ENCODE results near the gene ZNF740.

The ZNF740 gene

DNA sequence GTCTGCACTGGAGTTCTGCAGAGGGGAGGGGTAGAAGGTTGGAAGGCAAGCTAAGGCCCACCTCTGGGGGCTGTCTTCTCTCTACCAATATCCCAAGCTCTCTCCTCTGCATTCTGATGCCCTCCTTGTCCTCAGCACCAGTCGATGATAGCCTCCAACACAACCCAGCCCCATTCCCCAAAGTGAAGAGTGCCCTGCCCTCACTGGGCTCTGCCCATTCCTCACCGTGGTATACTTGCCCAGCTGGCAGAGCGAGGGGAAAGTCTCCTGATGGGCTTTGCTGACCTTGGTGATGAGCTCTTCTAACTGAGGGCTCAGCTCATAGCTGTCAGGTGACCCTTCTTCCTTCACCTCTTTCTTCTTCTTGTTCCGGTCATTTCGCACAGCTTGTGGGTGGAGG is 33.7 kb downstream of the ZNF740 start:
- no peak for DNase-seq (ENCODE audit: low read depth)

DNA sequence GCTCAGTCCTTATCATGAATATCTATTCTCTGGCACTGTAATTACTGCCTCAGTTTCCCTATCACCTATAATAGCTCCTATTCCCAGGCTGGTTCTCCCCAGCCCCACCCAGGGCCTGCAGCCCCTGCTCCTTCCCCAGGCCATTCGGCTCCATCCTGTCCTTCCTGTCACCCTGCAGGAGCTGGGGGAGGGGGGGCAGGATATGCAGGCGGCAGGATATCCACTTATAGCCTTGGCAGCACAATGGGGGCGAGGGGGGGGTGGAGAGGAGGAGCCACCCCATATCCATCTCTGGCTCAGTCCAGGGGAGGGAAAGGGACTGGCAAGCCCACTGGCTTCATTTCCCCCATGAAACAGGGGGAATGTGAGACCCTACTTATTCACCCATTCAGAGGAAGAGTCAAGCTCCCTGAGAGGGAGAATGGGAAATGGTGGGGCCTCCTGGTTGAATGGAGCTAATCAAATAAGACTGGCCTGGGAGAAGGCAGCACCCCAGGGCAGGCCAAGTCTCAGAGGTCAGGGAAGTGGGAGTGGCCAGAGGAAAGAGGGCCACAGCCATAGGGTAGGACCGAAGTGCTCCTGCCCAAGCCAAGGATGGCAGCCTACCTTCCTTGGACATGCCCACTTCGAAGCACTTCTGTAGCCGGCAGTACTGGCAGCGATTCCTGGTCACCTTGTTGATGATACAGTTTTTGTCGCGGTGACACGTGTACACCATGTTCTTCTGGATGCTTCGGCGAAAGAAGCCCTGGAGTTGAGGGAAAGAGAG is 34.3 kb downstream of the ZNF740 start:
- DNase-seq (ENCODE audit: low read depth), result no peak

DNA sequence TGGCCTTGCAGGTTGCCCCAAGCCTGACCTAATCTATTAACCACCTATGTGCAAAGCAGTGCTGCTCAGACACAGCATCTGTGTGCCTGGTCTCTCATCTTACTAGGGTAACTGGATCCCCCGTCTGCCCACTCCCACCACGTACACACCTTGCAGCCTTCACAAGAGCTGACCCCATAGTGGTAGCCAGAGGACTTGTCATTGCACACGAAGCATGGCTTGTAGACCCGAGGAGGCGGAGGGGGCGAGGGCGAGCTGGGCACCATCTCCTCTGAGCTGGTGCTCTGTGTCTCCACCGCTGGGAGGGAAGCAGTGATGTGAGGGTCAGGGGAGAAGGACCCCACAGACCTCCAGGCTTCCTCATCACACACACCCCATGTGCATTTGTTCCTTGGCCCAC is 35.0 kb downstream of the ZNF740 start:
- DNase-seq (ENCODE audit: low read depth), result no peak

DNA sequence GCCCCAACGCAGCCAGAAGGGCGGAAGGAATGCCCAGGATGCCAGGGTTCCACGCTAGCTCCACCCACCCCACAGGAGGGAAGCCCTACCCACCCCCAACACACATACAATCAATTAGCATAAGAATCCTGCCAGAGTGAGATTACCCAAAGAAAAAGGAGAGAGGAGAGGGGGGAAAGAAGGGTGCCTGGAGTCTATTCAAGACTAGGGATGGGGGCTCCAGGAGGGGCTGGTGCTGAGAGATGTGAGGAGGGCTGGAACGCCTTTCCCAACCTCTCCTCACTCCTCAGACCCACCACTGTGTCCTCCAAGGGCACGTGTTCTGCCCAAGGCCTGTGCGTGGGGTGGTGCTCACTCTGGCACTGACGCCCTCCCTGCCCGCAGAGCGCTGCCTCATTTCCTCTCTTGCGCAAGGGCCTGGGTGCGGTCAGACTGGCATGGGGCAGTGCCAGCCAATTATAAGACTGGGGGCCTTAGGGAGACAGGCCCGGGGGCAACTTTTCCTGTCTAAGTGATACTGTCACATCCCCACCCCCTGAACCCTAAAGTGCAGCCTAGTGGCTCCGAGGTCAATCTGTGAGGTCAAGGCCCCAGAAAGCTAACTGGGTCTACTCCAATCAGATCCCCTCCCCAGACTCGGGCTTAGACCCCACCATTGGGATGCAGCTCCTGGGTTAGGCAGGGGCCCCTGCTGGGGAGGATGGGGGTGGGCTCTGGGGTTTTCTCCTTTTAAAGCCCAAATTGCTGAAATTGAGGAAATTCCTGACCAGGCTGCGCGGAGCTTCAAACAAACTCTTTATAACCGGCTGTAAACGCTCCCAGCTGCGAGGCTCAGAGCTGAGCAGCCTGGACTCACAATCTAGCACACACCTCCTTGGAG is 36.8 kb downstream of the ZNF740 start:
- no peak for DNase-seq (ENCODE audit: low read depth)

DNA sequence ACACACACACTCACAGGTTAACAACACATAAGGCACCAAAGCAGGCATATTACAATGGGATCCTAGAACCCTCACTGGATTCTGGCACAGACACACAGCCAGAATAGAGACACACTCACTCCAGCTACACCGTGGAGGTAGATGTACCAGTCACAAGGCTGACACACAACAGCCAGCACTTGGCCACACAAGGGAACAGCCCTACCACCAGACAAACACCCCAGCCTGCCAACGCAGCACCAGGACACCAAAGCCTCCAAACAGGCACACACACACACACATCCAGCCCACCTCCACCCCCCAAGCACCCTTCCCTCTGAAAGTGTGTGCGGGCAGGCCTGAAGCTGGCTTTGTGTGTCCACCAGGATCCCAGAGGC is 37.4 kb downstream of the ZNF740 start:
- no peak for DNase-seq (ENCODE audit: low read depth)

DNA sequence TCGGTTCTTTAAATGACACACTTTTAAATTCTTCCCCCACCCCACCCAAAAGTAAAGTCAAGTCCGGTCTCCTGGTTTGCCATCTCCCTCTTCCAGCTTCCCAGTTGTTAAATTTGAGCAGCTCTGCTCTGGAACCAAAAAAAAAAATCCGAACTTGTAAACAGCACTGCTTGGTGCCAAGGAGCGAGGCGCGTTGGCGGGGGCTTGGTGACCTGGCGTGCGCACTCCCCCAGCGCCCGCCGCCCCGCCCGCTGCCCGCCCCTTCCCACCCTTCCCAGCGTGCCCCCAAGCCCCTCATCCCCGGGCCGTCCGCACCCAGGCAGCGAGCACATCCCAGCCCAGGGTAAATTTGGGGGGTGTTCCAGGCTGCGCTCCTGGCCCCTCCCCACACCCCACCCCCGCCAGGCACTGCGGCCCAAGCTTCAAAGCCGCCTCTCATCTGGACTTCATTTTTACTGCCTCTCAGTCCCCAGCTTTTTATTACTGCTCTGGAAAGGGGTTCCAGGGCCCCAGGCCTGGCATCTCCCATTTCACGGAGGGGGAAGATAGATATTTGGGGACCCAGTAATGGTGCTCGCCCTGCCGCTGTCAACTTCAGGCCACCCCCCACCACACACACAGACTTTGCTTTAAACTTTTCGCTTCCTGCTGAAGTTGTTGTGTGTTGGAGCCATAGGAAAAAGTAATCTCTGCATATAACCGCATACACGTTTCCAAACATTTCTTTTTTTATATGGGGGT is 38.2 kb downstream of the ZNF740 start:
- DNase-seq (ENCODE audit: low read depth), result no peak

DNA sequence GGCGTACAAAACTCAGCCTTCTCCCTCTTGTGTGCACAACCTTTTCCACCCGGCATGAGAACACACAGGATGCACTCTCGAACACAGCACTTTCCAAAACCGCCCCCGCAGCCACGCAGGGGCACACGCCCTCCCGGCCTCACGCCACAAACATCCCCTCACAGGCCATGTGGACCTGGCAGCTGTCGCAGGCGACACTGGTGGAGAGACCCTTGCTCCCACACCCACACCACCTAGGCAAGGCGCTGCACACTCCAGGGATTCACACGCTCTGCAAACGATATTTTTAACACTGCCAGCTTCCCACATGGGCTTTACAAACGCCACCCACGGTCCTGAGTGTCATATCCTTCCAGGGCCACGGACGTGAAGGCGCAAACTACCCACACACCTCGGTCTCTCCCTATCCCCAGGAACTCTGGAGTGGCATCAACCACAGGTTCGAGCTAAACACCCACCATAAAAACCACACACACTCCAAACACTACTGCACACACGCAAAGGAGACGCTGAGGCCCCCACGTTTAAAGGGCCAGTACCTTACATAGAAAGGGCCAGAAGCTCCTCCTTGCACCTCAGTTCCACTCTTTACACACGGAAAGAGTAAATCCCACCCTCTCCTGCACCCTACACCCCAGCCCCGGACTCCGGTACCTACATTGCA is 38.9 kb downstream of the ZNF740 start:
- peak; percentile 64 for DNase-seq (ENCODE audit: low read depth)

DNA sequence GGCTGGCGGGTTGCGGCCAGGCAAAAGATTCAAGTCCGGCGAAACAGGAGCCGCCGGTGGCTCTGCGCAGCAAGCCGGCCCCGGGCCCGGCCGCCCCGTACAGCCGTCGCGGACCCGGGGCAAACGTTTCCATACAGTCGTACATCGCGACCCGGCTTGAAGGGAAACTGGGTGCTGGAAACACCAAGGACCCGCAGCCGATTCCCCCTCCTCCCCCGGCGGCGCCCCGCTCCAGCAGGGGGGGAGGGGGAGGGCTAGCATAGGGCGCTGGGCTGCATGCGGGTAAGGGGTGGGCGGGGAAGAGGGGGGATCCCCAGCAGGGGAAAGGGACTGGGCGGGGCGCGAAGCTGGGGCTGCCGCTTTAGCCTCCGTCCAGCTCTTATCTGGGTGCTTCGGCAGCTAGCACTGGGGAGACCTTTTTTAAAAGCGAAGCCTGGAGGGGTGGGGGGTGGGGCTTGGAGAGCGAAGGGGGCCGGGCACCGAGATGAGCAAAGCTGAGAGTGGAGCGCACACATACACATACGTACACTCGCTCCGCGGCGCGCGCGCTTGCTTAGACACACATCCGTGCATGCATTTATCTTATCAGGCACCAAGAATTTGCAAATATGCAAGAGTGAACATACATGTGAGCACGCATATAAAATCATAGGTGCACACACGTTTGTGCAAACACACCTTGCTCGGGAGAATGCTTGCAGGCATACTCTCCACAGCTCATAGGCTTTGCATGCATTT is 39.6 kb downstream of the ZNF740 start:
- peak; percentile 63 for DNase-seq (ENCODE audit: low read depth)

DNA sequence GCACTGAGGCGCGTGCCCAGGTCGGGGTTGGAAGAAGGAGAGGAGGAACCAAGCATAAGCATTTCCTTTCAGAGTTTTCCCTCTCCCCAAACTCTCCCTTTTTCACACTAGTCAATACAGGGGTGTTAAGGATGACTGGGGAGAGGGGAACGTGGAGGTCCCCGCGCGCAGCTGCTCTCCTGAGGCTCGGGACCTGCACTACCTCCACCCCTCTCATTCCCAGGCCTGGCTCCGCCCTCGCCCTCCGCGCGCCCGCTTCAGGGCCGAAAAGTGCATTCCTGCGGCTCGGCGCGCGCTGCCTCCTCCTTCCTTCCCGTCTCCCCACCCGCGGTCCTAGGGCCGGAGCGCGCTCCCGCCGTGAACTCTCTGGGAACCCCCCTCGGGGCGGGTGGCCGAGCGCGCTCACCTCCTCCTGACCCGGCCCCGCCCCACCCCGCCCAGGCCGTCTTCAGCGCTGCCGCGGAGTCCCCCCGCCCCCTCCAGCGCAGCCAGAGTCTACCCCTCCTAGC is 40.2 kb downstream of the ZNF740 start:
- peak; percentile 74 for DNase-seq (ENCODE audit: low read depth)

DNA sequence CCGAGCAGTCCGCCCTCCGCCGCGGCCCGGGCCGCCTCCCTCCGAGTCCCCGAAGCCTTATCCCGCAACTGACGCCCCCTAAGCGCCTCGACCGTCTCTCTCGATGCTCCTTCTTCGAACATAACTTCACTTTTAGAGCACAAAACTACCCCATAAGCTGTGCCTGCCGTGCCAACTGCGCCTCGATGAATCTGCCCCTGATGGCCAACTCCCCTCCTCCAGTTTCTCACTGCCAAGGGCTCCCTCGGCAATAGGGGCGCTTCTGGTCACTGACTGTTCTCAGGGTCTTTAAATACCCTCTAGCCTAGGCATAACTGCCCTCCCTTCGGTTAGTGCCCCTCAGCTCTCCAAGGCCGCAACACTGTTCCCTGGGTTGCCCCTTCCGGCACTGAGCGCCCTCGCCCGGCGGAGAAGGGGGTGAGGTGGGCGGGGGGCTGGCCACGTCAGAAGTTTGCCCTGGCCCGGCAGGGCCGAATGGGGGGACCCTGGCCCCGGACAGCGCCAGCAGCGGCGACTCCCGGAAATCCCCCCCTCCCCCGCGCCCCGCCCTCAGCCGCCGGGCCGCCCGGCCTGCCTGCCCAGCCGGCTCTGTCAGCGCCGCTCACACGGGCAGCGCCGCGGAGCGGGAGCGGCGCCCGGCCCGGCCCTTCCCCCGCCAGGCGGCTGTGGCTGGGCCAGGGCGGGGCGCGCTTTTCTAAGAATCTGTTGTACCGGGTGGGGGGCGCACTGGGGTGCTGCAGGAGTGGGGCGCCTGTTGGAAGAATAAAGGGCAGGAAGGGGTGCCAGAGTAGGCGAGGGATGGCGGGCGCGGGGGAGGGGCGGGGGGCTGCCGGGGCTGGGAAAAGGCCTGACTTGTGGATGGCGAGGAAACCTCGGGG is 40.9 kb downstream of the ZNF740 start:
- DNase-seq (ENCODE audit: low read depth), result peak; percentile 37

DNA sequence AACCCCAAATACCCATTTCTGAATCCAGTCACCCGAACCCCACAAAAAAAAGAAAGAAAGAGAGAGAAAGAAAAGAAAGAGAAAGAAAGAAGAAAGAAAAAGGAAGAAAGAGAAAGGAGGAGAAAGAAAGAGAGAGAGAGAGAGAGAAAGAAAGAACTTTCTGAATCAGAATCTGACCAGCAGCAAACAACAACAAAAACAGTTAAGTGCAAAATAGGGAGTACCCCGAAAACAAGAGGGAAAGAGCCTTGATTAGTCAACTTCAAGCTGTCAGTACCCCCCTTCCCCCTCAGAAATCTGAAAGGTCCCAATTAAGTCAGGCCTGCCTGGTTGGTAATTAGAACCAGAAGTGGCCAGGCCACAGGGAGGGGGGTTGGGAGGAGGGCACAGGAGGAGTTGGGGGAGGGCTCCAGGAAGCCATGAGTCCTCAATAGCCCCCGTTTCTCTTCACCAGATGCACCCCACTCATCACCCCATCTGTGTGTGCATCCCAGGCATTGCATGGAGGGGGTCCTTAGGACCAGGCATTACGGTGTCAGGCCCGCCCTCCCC is 41.7 kb downstream of the ZNF740 start:
- DNase-seq (ENCODE audit: low read depth), result no peak

DNA sequence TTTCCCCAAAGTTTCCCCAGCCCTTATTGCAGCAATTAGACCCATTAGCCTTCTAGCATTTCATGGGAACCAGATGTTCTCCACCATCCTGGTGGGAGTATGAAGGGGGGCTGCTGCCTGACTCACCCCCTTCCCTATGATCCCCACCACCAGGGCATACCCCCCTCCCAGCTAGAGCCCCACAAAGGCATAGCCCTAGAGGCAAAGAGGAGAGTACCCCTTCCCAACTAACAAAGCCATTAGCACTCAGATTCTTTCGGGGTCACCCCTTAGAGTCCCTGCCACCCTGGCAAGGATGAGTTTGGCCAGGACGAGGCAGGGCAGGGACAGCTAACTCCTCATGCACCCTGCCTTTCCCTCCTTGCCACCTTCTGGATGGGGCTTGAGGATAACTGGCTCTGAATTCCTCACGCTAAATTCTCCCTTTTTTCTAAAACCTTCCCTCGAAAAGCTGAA is 42.3 kb downstream of the ZNF740 start:
- DNase-seq (ENCODE audit: low read depth), result no peak

DNA sequence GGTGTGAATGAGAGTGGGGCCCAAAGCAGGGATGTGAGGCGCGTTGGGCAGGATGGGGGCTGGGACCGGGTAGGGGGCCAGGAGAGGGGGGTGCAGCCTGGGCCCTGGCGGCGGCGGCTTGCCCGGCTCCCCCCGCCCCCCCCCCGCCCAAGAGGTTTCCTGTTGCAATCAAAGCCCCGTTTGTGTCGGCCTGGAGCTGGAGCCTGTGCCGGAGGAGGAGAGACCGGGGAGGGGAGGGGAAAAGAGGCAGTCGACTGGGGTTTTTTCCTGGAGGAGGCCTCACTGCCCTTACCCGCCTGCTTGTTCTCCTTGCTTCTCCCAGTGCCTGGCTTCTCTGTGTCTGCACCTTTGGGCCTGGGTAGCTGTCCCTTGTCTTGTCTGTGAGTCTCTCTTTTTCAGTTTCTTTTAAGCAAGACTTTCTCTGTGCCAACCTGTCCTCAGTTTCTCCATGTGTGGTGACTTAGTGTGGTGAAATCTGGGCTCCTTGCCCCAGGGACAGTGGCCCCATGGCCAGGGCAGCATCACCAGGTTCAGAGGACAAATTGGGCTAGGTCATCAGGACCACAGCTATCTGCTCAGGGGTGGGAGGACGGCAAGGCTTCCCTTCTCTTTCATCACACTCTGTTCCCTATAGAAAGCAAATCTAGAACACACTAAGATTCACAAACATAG is 43.0 kb downstream of the ZNF740 start:
- DNase-seq (ENCODE audit: low read depth), result no peak

DNA sequence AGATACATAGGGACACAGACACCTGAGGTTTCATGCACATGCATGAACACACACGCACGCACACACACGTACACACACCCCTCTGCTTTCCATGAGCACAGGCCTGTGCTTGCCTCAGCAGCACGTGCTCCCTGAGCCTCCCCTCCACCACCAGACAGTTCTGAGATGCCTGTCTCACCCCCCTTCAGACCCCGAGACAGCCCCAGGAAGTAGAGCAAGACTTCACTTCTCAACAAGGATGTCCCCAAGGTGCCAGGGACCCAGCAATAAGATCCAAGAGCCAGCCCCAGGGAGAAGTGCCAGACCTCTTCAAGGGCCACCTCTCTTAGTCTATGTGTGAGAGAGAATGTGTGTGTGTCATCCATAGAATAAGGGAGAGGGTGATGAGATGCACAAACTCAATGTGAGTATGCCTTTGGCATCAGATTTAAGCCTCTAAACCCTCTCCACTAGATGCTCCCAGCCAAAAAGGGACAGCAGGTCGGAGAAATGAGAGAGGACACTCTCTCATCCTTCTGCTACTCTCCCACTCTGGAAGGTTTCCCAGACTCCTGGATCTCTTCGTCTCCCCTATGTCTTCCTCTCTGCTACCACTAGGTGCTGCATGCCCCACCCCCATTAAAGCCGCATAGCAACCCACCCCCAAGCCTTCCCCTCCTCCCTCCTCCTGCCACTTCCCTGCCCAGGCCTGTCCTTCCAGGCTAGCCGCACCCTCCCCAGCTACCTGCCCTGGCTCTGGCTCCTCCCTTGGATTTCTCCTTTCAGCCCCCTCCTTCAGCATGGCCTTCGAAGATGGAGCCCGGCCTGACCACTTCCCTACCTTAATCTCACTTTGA is 43.8 kb downstream of the ZNF740 start:
- no peak for DNase-seq (ENCODE audit: low read depth)

DNA sequence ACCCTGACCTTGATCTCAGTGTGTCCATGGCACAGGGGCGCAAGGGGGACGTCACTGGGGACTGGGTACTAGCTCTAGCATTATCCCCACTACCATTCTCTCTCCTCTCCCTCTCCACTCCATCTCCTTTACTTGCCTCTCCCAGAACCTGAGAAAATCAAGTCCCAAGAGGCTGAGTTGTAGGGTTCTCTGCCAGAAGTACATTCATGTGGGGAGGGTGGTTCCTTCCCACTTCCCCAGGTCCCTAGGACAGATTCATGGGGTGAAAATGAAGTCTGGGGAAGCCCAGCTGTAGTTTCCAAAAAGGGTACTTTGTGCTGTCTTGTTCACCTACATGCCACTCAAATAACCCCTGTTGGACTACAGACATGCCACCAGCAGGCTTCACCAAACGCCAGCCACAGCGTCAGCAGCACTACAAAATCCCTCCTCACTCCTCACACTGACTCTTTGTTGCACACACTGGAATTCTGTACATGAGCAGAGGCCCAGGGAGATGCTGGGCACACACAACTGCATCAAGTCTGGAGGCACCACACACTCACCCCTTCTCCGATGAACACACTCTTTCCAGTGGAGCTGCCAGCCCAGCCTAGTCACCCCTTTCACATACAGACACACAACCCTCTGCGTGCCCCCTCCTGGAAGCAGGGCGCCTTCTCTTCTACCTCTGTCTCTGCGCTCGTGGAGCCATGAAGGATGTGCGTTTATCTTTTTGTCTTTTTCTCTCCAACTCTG is 44.5 kb downstream of the ZNF740 start:
- no peak for DNase-seq (ENCODE audit: low read depth)

DNA sequence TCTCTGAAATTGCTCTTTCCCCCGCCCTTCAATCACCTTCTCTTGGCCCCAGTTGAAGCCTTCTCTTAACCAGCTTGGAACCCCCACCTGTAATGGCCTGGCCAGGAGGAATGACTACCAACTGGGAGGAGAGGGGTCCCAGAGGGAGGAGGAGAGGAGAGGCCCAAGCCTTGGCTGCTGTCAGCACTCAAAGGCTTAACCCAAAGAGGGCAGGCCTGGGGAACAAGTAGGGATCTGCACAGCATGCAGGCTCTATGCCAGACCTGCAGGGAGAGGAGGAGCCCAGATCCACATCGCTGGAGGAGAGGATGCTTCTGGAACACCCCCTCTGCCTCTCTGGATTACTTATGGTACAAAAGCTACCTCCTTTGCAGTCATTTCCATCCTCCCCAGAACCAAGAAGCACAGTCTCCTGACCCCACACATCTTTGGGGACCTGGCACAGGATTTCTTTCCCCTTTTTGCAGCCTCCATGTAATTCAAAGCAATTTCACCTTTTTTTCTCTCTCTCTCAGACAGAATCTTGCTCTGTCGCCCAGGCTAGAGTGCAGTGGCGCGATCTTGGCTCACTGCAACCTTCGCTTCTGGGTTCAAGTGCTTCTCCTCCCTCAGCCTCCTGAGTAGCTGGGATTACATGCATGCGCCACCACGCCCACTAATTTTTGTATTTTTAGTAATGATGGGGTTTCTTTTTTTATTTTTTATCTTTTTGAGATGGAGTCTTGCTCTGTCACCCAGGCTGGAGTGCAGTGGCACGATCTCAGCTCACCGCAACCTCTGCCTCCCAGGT is 45.3 kb downstream of the ZNF740 start:
- no peak for DNase-seq (ENCODE audit: low read depth)

DNA sequence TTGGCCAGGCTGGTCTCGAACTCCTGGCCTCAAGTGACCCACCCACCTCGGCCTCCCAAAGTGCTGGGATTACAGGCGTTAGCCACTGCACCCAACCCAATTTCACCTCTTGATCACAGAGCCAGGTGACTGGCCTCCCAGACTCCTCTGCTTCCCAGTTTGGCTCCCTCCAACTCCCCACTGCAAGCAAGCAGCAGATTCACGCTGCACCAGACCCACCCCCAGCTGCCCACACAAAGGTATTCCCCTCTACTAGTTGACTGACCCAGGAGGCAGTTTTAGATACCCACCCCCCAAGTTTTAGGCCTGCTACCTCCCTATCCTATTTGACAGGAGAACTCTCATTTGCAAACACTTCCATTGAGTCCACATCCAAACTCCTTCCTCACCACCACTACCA is 46.3 kb downstream of the ZNF740 start:
- DNase-seq (ENCODE audit: low read depth), result no peak
